Tibial artery (tissue), 4 donors: ENCODE results near the gene RXFP1.

Experiments
- DNase-seq, 2 donors: peaks; one replicate each; pipeline ENCODE4 v3.0.0-alpha.2; 2019
- H3K27ac ChIP-seq, 2 donors: fragments of 200-600 bp; sonication (generic) in 1 of 2; 1 replicate in 1 of 2; 2 replicates in 1 of 2; pipeline ENCODE4 v1.5.1; 2018 to 2019; ENCODE audit warnings: mild to moderate bottlenecking in 1 of 2
- H3K27me3 ChIP-seq, 2 donors: fragments of 200-600 bp; sonication (generic) in 1 of 2; one replicate each; pipeline versions ENCODE4 v1.5.1 to v1.6.0; 2016 to 2019
- H3K36me3 ChIP-seq, 3 donors: fragments of 200-600 bp; sonication (generic) in 2 of 3; one replicate each; pipeline ENCODE4 v1.5.1; 2016 to 2019; ENCODE audit warnings: mild to moderate bottlenecking in 2 of 3
- H3K4me1 ChIP-seq, 4 donors: fragments of 200-600 bp; sonication (generic) in 2 of 4; 1 replicate in 3 of 4; 2 replicates in 1 of 4; pipeline ENCODE4 v1.5.1; 2016 to 2019
- H3K4me3 ChIP-seq, 2 donors: fragments of 200-600 bp; sonication (generic) in 1 of 2; 1 replicate in 1 of 2; 2 replicates in 1 of 2; pipeline ENCODE4 v1.5.1; 2018 to 2019; ENCODE audit warnings: mild to moderate bottlenecking in 2 of 2
- H3K9me3 ChIP-seq, 3 donors: fragments of 200-600 bp; sonication (generic) in 1 of 3; one replicate each; pipeline ENCODE4 v1.5.1; 2016 to 2019
- CTCF ChIP-seq, 2 experiments: fragments of 200-600 bp in 1 of 2; fragments of 450-650 bp in 1 of 2; IDR thresholded peaks; one replicate each; pipeline ENCODE4 v1.5.1; 2017 to 2019; ENCODE audit warnings: antibody characterized with exemption in 2 of 2, mild to moderate bottlenecking in 1 of 2, moderate library complexity in 1 of 2
- intact Hi-C: fragments of 100-400 bp; cut with DNase I; formaldehyde crosslinking; loops from one replicate; pipeline ENCODE4 v1.15.0; 2023; ENCODE audit warnings: low total_unique reads

Gene RXFP1

DNA sequence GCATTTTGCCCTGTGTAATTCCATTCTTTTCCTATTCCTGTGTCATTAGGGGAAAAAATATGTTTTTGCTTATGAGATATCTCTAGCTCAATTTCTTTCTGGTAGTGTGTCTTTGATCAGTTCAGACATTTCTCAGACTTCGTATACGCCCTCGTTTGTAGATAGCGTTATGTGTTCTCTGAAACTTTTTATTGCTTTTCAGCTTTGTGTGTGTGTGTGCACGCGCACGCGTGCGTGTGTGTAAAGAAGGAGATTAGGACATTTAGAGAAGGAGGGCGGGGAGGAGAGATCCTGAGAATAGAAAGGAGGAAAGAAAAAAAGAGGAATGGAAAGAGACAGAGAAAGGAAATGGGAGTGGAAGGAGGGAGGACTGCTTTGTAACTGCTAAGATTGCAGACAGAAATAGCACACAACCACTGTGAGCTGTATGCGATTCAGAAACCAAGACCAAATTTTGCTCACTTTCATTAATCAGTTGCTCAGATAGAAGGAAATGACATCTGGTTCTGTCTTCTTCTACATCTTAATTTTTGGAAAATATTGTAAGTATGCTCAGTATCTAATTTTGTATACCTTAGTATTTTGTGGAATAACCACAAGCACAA lies at the start of gene RXFP1:
Gene RXFP1, plus strand, starts transcription at position 399 of the 605 bp plus-strand sequence. Its CDS starts 95 bp downstream, at position 494.
- no peak within 1 kb of the TSS for H3K27ac ChIP-seq
- no peaks in the 10 kb centered on the region for H3K27me3 ChIP-seq
- no peak for TF ChIP-seq CTCF (IDR thresholded peaks at IDR 0.05)
- H3K4me3 ChIP-seq, result no peak within 1 kb of the TSS
- H3K4me1 ChIP-seq, result no peaks in the 10 kb centered on the region
- intact Hi-C loops, result no loop called here
- DNase-seq, result no peak
- H3K9me3 ChIP-seq, result no peaks in the 10 kb centered on the region
- H3K36me3 ChIP-seq, result no peaks in the 10 kb centered on the region

DNA sequence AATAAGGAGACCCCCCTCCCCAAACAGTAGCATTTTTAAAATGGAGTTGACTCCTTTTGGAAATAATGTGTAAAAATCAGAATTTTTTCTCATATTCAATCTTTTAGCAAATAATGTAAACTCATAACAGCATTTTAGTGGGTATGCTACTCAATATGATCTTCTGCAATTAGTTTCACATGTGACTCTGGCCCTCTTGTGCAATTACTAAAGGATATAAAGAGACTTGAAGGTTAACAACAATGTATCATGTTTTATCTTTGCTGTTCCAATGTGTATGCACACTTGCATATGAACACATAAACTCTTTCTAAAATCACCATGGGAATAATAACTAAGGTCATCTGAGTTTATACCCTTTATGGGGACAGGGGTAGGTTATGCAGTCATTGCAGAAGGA lies 39.9 kb upstream of the RXFP1 start:
- no peak for TF ChIP-seq CTCF (IDR thresholded peaks at IDR 0.05)
- no peak overlapping the region for H3K4me3 ChIP-seq
- no peak for DNase-seq
- H3K4me1 ChIP-seq, result no peaks in the 10 kb centered on the region
- H3K36me3 ChIP-seq, result no peaks in the 10 kb centered on the region
- intact Hi-C loops, result loop anchor here (10.0 kb wide), 1 partner anchor 133 kb away; no protein-coding TSS in a partner anchor
- no peak overlapping the region for H3K27ac ChIP-seq
- no peaks in the 10 kb centered on the region for H3K27me3 ChIP-seq
- no peaks in the 10 kb centered on the region for H3K9me3 ChIP-seq

DNA sequence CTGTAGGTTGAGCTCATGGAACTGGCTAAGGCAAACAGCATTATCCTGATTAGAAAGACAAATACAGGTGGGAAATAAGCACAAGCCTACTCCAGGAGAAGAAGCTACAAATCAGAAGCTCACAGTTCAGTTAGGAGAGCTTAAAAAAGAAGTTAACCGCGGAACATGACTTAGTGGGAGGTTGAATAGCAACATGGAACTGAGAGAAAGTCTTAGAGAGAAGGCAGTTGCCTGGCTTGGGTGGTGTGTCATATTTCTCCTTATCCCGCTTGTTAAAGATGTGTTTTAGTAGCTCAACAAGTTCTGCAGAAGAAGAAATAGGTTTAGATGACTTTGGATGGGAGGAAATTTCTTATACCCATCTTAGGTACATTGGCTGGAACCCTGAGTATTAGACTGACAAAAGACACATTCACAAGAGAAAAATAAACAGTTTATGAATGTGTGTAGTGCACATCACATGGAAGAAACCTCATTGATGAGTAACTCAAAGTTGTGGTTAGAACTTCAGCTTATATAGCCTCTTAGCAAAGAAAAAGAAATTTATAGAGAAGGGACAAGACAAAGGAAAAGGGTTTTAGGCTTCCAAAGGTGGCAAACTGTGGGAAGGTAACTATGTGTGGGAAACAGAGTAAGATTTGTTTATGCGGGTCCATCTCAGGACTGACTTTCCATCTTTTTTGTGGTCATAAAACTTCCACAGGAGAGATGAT lies 37.4 kb upstream of the RXFP1 start:
- Histone ChIP-seq H3K36me3 (no peaks in the 10 kb centered on the region), H3K27ac (no peak overlapping the region), H3K4me3 (no peak overlapping the region), H3K27me3 (no peaks in the 10 kb centered on the region), H3K9me3 (no peaks in the 10 kb centered on the region), H3K4me1 (no peaks in the 10 kb centered on the region)
- intact Hi-C loops, result loop anchor here (10.0 kb wide), 1 partner anchor 130 kb away; no protein-coding TSS in a partner anchor
- no peak for DNase-seq
- TF ChIP-seq CTCF (IDR thresholded peaks at IDR 0.05), result no peak

- no peaks in the 10 kb centered on the region for H3K4me1 ChIP-seq
Observed at GRCh38 chr4:158490629-158491028, 31.1 kb upstream of the RXFP1 start.

DNA sequence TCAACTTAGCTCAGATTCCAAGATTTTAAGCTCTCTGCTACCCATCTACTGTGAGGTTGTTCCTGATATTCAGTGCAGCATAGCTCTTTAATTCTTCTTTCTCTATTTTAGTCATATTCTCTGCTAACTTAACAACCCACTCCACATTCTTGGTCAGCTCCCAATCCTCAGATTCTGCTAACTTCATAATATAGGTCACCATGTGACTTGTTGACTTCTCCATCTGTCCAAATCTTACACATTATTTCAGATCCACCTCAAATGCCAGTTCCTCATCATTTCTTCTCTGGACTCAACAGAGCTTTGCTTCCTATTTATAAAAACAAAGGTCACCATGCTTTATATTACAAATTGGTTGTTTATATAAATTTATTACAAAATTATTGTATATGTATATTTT lies 29.3 kb upstream of the RXFP1 start:
- no peaks in the 10 kb centered on the region for H3K4me1 ChIP-seq
- H3K9me3 ChIP-seq, result no peaks in the 10 kb centered on the region
- H3K36me3 ChIP-seq, result no peaks in the 10 kb centered on the region
- H3K27ac ChIP-seq, result no peak overlapping the region
- H3K4me3 ChIP-seq, result no peak overlapping the region
- H3K27me3 ChIP-seq, result no peaks in the 10 kb centered on the region
- no peak for DNase-seq
- no peak for TF ChIP-seq CTCF (IDR thresholded peaks at IDR 0.05)
- intact Hi-C loops, result no loop called here

More at GRCh38 chr4:158490629-158491028, 31.1 kb upstream of the RXFP1 start:
- DNase-seq, result no peak
- H3K27ac ChIP-seq, result no peak overlapping the region
- H3K27me3 ChIP-seq, result no peaks in the 10 kb centered on the region
- intact Hi-C loops, result no loop called here
- H3K4me3 ChIP-seq, result no peak overlapping the region
- no peak for TF ChIP-seq CTCF (IDR thresholded peaks at IDR 0.05)
- H3K36me3 ChIP-seq, result no peaks in the 10 kb centered on the region
- H3K9me3 ChIP-seq, result no peaks in the 10 kb centered on the region
